ENCODE data around the gene AMBP. TPM values are rescaled to one million over a fixed set of nuclear protein-coding genes. Genes with fewer than 3 reads are reported as not detected.

Gene AMBP
- total and polyA plus RNA-seq, 2 of the 13 experiments (the other 11 are each of a cell fraction or from before 2014, with no cell fraction given): 1,510 to 2,580 TPM

GRCh38 chr9:114078021-114078780 is at the start of gene AMBP (continued):
- peak; percentile 90; the same call in 1 of the 2 replicates for TF ChIP-seq ZBTB37 (CRISPR knock-in tag; IDR thresholded peaks at IDR 0.05)
- 0 out of 2 replicates have a peak, but pooled peaks have one; percentile 56 for TF ChIP-seq ZNF576 (CRISPR knock-in tag; IDR thresholded peaks at IDR 0.05)
- no peak for TF ChIP-seq ZNF207 (IDR thresholded peaks at IDR 0.05; ENCODE audit: borderline replicate concordance)
- no peak for TF ChIP-seq ATF1 (CRISPR knock-in tag; IDR thresholded peaks at IDR 0.05)
- TF ChIP-seq ZNF572 (CRISPR knock-in tag; IDR thresholded peaks at IDR 0.05): peak; percentile 83; the same call in 1 of the 2 replicates
- peak; percentile 97 for TF ChIP-seq FOXO1 (CRISPR knock-in tag; IDR thresholded peaks at IDR 0.05)
- TF ChIP-seq SP1 (IDR thresholded peaks at IDR 0.05): no peak
- TF ChIP-seq SP1 (CRISPR knock-in tag; IDR thresholded peaks at IDR 0.05): no peak; the same call in 1 of the 2 replicates
- 0 out of 2 replicates have a peak, but pooled peaks have one; percentile 29 for TF ChIP-seq SATB2 (CRISPR knock-in tag; IDR thresholded peaks at IDR 0.05)
- TF ChIP-seq HDAC6 (IDR thresholded peaks at IDR 0.05; ENCODE audit: low read depth, low read length): no peak
- TF ChIP-seq SSRP1 (CRISPR knock-in tag; IDR thresholded peaks at IDR 0.05): peak; percentile 74; the same call in 1 of the 2 replicates
- TF ChIP-seq AGO1 (IDR thresholded peaks at IDR 0.05; ENCODE audit: low read depth, low read length, poor library complexity, severe bottlenecking): no peak
- TF ChIP-seq ZSCAN5A (CRISPR knock-in tag; IDR thresholded peaks at IDR 0.05; ENCODE audit: borderline replicate concordance): peak; percentile 97; the same call in 1 of the 2 replicates
- peak; percentile 98 for TF ChIP-seq BORCS8-MEF2B (CRISPR knock-in tag; IDR thresholded peaks at IDR 0.05)
- TF ChIP-seq NR1H2 (CRISPR knock-in tag; IDR thresholded peaks at IDR 0.05; ENCODE audit: borderline replicate concordance, low read depth): peak; percentile 79; the same call in 1 of the 2 replicates
- peak; percentile 83 for TF ChIP-seq IKZF5 (CRISPR knock-in tag; IDR thresholded peaks at IDR 0.05)
- peak; percentile 89; the same call in 1 of the 2 replicates for TF ChIP-seq ZNF10 (CRISPR knock-in tag; IDR thresholded peaks at IDR 0.05; ENCODE audit: borderline replicate concordance, low read depth)
- TF ChIP-seq RARA (CRISPR knock-in tag; IDR thresholded peaks at IDR 0.05): peak; percentile 100
- TF ChIP-seq MED13 (CRISPR knock-in tag; IDR thresholded peaks at IDR 0.05): peak; percentile 94; the same call in 1 of the 2 replicates
- 0 out of 2 replicates have a peak, but pooled peaks have one; percentile 40 for TF ChIP-seq ZNF256 (CRISPR knock-in tag; conservative IDR thresholded peaks at IDR 0.05)
- TF ChIP-seq ZFP90 (CRISPR knock-in tag; IDR thresholded peaks at IDR 0.05; ENCODE audit: borderline replicate concordance): peak; percentile 95
- TF ChIP-seq ZNF678 (CRISPR knock-in tag; IDR thresholded peaks at IDR 0.05): peak; percentile 84; the same call in 1 of the 2 replicates
- TF ChIP-seq ZNF563 (CRISPR knock-in tag; IDR thresholded peaks at IDR 0.05): peak; percentile 76
- TF ChIP-seq RAD21 (CRISPR knock-in tag; IDR thresholded peaks at IDR 0.05): peak; percentile 48; the same call in 1 of the 2 replicates
- TF ChIP-seq NCOR1 (IDR thresholded peaks at IDR 0.05; ENCODE audit: borderline replicate concordance, low read length): peak; percentile 80; the same call in 1 of the 2 replicates
- peak; percentile 97 for TF ChIP-seq KAT7 (CRISPR knock-in tag; IDR thresholded peaks at IDR 0.05; ENCODE audit: borderline replicate concordance)
- peak; percentile 95; the same call in 1 of the 2 replicates for TF ChIP-seq ZNF430 (CRISPR knock-in tag; IDR thresholded peaks at IDR 0.05)
